GM12891 (cell line): ENCODE measurements around the gene TMCC2.

Experiments used
- POLR2A ChIP-seq: IDR thresholded peaks from 2 replicates; pipeline ENCODE4 v1.6.1; 2011; ENCODE audit warnings: low read depth, low read length, control low read depth
- TAF1 ChIP-seq: IDR thresholded peaks from 2 replicates; pipeline ENCODE4 v1.6.1; 2011; ENCODE audit warnings: low read depth, low read length, control low read depth

DNA sequence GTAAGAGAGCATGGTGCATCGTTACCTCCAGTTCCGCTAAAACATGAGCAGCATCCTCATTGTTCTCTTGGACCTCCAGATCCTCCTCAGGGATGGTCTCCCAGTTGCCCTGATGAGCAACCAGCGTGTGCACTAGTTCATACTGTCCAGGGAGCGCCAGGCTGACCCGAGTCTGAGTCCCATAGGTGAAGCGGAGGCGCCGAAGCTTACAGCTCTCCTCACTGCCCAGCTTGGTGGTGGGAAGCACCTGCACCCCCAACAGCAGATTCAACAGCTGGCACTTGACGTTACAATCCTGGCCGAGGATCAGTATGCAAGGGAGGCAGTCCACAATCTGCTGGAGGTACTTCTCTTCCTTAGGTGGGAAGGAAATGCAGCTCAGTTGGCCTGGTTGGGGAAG lies 40.3 kb upstream of the TMCC2 start:
- TF ChIP-seq POLR2A, result no peak
- no peak for TF ChIP-seq TAF1
